Activated naive CD8-positive, alpha-beta T cell treated with anti-CD3 and anti-CD28 coated beads, Interleukin-2, amount 50 U/mL, for 24 hours (primary cell): ENCODE measurements around the gene ACOX2.

Experiments
- ATAC-seq: fragments of 150-1000 bp; cut with Tn5 transposase; one replicate; pipeline ENCODE4 v1.10.0; 2021
- DNase-seq: peaks from one replicate; pipeline ENCODE4 v3.0.0; 2021
- H3K27ac Mint-ChIP-seq: one replicate; pipeline ENCODE4 v1.8.0; 2021; ENCODE audit warnings: mild to moderate bottlenecking, mixed read lengths
- H3K27me3 Mint-ChIP-seq: one replicate; pipeline ENCODE4 v1.8.0; 2021; ENCODE audit warnings: mixed read lengths
- H3K36me3 Mint-ChIP-seq: one replicate; pipeline ENCODE4 v1.8.0; 2021; ENCODE audit warnings: low read depth, mixed read lengths
- H3K4me1 Mint-ChIP-seq: one replicate; pipeline ENCODE4 v1.8.0; 2021; ENCODE audit warnings: mixed read lengths
- H3K4me3 Mint-ChIP-seq: one replicate; pipeline ENCODE4 v1.8.0; 2021; ENCODE audit warnings: mild to moderate bottlenecking, moderate library complexity, mixed read lengths
- H3K9me3 Mint-ChIP-seq: one replicate; pipeline ENCODE4 v1.8.0; 2021; ENCODE audit warnings: mixed read lengths

ACOX2 gene

GRCh38 chr3:58559586-58559985 lies 22.6 kb upstream of the ACOX2 start:
- no peaks in the 10 kb centered on the region for H3K4me1 Mint-ChIP-seq
- no peak overlapping the region for H3K27ac Mint-ChIP-seq
- H3K36me3 Mint-ChIP-seq = no peaks in the 10 kb centered on the region
- no peak overlapping the region for H3K4me3 Mint-ChIP-seq
- DNase-seq = no peak
- H3K27me3 Mint-ChIP-seq = peaks cover 7% of the 10 kb centered on the region
- no peaks in the 10 kb centered on the region for H3K9me3 Mint-ChIP-seq
- ATAC-seq = no peak

GRCh38 chr3:58557491-58557890 lies 20.5 kb upstream of the ACOX2 start:
- peaks cover 9% of the 10 kb centered on the region for H3K27me3 Mint-ChIP-seq
- DNase-seq (no peak), ATAC-seq (no peak)
- no peak overlapping the region for H3K27ac Mint-ChIP-seq
- H3K4me1 Mint-ChIP-seq = no peaks in the 10 kb centered on the region
- no peaks in the 10 kb centered on the region for H3K36me3 Mint-ChIP-seq
- peaks cover 5% of the 10 kb centered on the region for H3K9me3 Mint-ChIP-seq
- no peak overlapping the region for H3K4me3 Mint-ChIP-seq

- H3K27me3 Mint-ChIP-seq = peaks cover 9% of the 10 kb centered on the region
- DNase-seq (no peak), ATAC-seq (no peak)
- no peak overlapping the region for H3K27ac Mint-ChIP-seq
- no peak overlapping the region for H3K4me3 Mint-ChIP-seq
- peaks cover 5% of the 10 kb centered on the region for H3K9me3 Mint-ChIP-seq
- H3K4me1 Mint-ChIP-seq = no peaks in the 10 kb centered on the region
- H3K36me3 Mint-ChIP-seq = no peaks in the 10 kb centered on the region
Observed at GRCh38 chr3:58556761-58557221, 19.8 kb upstream of the ACOX2 start.

GRCh38 chr3:58556001-58556400 lies 19.0 kb upstream of the ACOX2 start:
- Mint-ChIP-seq H3K4me1 (no peaks in the 10 kb centered on the region), H3K9me3 (peaks cover 9% of the 10 kb centered on the region), H3K27me3 (peaks cover 9% of the 10 kb centered on the region), H3K36me3 (peaks cover 3% of the 10 kb centered on the region), H3K27ac (no peak overlapping the region), H3K4me3 (no peak overlapping the region)
- ATAC-seq (no peak), DNase-seq (no peak)

- H3K27ac Mint-ChIP-seq = no peak overlapping the region
- no peak overlapping the region for H3K4me3 Mint-ChIP-seq
- H3K27me3 Mint-ChIP-seq = peaks cover 5% of the 10 kb centered on the region
- H3K9me3 Mint-ChIP-seq = peaks cover 9% of the 10 kb centered on the region
- no peak for ATAC-seq
- peaks cover 3% of the 10 kb centered on the region for H3K36me3 Mint-ChIP-seq
- no peak for DNase-seq
- H3K4me1 Mint-ChIP-seq = no peaks in the 10 kb centered on the region
Observed at GRCh38 chr3:58555203-58555602, 18.2 kb upstream of the ACOX2 start.

- peaks cover 5% of the 10 kb centered on the region for H3K27me3 Mint-ChIP-seq
- no peak for ATAC-seq
- DNase-seq = no peak
- peaks cover 3% of the 10 kb centered on the region for H3K36me3 Mint-ChIP-seq
- no peak overlapping the region for H3K4me3 Mint-ChIP-seq
- H3K9me3 Mint-ChIP-seq = peaks cover 9% of the 10 kb centered on the region
- H3K27ac Mint-ChIP-seq = no peak overlapping the region
- no peaks in the 10 kb centered on the region for H3K4me1 Mint-ChIP-seq
Observed at GRCh38 chr3:58553003-58553402, 16.0 kb upstream of the ACOX2 start.

GRCh38 chr3:58551636-58552180 lies 14.7 kb upstream of the ACOX2 start:
- H3K4me3 Mint-ChIP-seq = no peak overlapping the region
- no peaks in the 10 kb centered on the region for H3K4me1 Mint-ChIP-seq
- ATAC-seq = no peak
- H3K27me3 Mint-ChIP-seq = peaks cover 8% of the 10 kb centered on the region
- DNase-seq = no peak
- H3K9me3 Mint-ChIP-seq = peaks cover 9% of the 10 kb centered on the region
- no peak overlapping the region for H3K27ac Mint-ChIP-seq
- H3K36me3 Mint-ChIP-seq = peaks cover 3% of the 10 kb centered on the region

GRCh38 chr3:58544541-58544940 lies 7.6 kb upstream of the ACOX2 start:
- H3K27ac Mint-ChIP-seq = no peak overlapping the region
- H3K9me3 Mint-ChIP-seq = no peaks in the 10 kb centered on the region
- H3K4me3 Mint-ChIP-seq = no peak overlapping the region
- ATAC-seq (no peak), DNase-seq (no peak)
- H3K36me3 Mint-ChIP-seq = no peaks in the 10 kb centered on the region
- H3K27me3 Mint-ChIP-seq = peaks cover 7% of the 10 kb centered on the region
- no peaks in the 10 kb centered on the region for H3K4me1 Mint-ChIP-seq

GRCh38 chr3:58540176-58540858 lies 3.3 kb upstream of the ACOX2 start:
- Mint-ChIP-seq H3K4me3 (no peak overlapping the region), H3K27me3 (peaks cover 4% of the 10 kb centered on the region), H3K27ac (no peak overlapping the region), H3K9me3 (no peaks in the 10 kb centered on the region), H3K36me3 (no peaks in the 10 kb centered on the region), H3K4me1 (peaks cover 3% of the 10 kb centered on the region)
- ATAC-seq (no peak), DNase-seq (no peak)

GRCh38 chr3:58539626-58540025 lies 2.6 kb upstream of the ACOX2 start:
- Mint-ChIP-seq H3K36me3 (no peaks in the 10 kb centered on the region), H3K4me3 (no peak overlapping the region), H3K4me1 (peaks cover 3% of the 10 kb centered on the region), H3K27ac (no peak overlapping the region), H3K9me3 (no peaks in the 10 kb centered on the region), H3K27me3 (peaks cover 2% of the 10 kb centered on the region)
- DNase-seq = no peak
- ATAC-seq = no peak

- no peaks in the 10 kb centered on the region for H3K27me3 Mint-ChIP-seq
- DNase-seq = no peak
- ATAC-seq = no peak
- no peak overlapping the region for H3K27ac Mint-ChIP-seq
- no peaks in the 10 kb centered on the region for H3K36me3 Mint-ChIP-seq
- H3K9me3 Mint-ChIP-seq = no peaks in the 10 kb centered on the region
- no peak overlapping the region for H3K4me3 Mint-ChIP-seq
- H3K4me1 Mint-ChIP-seq = peaks cover 11% of the 10 kb centered on the region
Observed at GRCh38 chr3:58537412-58538301, 667 bp upstream of the ACOX2 start.

GRCh38 chr3:58535531-58536500 lies 1.2 kb downstream of the ACOX2 start:
- H3K9me3 Mint-ChIP-seq = no peaks in the 10 kb centered on the region
- H3K36me3 Mint-ChIP-seq = no peaks in the 10 kb centered on the region
- no peak overlapping the region for H3K27ac Mint-ChIP-seq
- no peak overlapping the region for H3K4me3 Mint-ChIP-seq
- peaks cover 18% of the 10 kb centered on the region for H3K4me1 Mint-ChIP-seq
- DNase-seq (no peak), ATAC-seq (no peak)
- no peaks in the 10 kb centered on the region for H3K27me3 Mint-ChIP-seq

- H3K4me1 Mint-ChIP-seq = peaks cover 18% of the 10 kb centered on the region
- DNase-seq (no peak), ATAC-seq (no peak)
- H3K4me3 Mint-ChIP-seq = no peak overlapping the region
- H3K9me3 Mint-ChIP-seq = no peaks in the 10 kb centered on the region
- no peaks in the 10 kb centered on the region for H3K36me3 Mint-ChIP-seq
- no peaks in the 10 kb centered on the region for H3K27me3 Mint-ChIP-seq
- H3K27ac Mint-ChIP-seq = no peak overlapping the region
Observed at GRCh38 chr3:58534592-58535494, 2.1 kb downstream of the ACOX2 start.
